ENCODE measurements around the gene CLMN. TPM values are rescaled to one million over a fixed set of nuclear protein-coding genes. Genes with fewer than 3 reads are reported as not detected.

The CLMN gene
- total RNA-seq, 1 experiment from 2014 or later = 4.5 TPM

- no peaks in the 10 kb centered on the region for H3K27me3 ChIP-seq (ENCODE audit: control insufficient read depth, insufficient read depth, low read length)
- DNase-seq = no peak
- H3K4me3 ChIP-seq (ENCODE audit: insufficient read depth, low read depth, low read length) = no peak overlapping the region
- no peaks in the 10 kb centered on the region for H3K36me3 ChIP-seq (replicated peaks; ENCODE audit: control insufficient read depth, insufficient read depth, low read length)
Measured at GRCh38 chr14:95295600-95296376, 23.9 kb downstream of the CLMN start.

- no peak for DNase-seq
- Histone ChIP-seq H3K36me3 (replicated peaks; ENCODE audit: control insufficient read depth, insufficient read depth, low read length) (no peaks in the 10 kb centered on the region), H3K4me3 (ENCODE audit: insufficient read depth, low read depth, low read length) (no peak overlapping the region), H3K27me3 (ENCODE audit: control insufficient read depth, insufficient read depth, low read length) (no peaks in the 10 kb centered on the region)
Measured at GRCh38 chr14:95294834-95295599, 24.7 kb downstream of the CLMN start.

GRCh38 chr14:95294320-95294719 is 25.4 kb downstream of the CLMN start:
- DNase-seq = no peak
- no peak overlapping the region for H3K4me3 ChIP-seq (ENCODE audit: insufficient read depth, low read depth, low read length)
- H3K36me3 ChIP-seq (replicated peaks; ENCODE audit: control insufficient read depth, insufficient read depth, low read length) = no peaks in the 10 kb centered on the region
- no peaks in the 10 kb centered on the region for H3K27me3 ChIP-seq (ENCODE audit: control insufficient read depth, insufficient read depth, low read length)

GRCh38 chr14:95293449-95293848 is 26.3 kb downstream of the CLMN start:
- Histone ChIP-seq H3K27me3 (ENCODE audit: control insufficient read depth, insufficient read depth, low read length) (no peaks in the 10 kb centered on the region), H3K4me3 (ENCODE audit: insufficient read depth, low read depth, low read length) (no peak overlapping the region), H3K36me3 (replicated peaks; ENCODE audit: control insufficient read depth, insufficient read depth, low read length) (no peaks in the 10 kb centered on the region)
- DNase-seq = peak; percentile 67

GRCh38 chr14:95292660-95293425 is 26.9 kb downstream of the CLMN start:
- Histone ChIP-seq H3K27me3 (ENCODE audit: control insufficient read depth, insufficient read depth, low read length) (no peaks in the 10 kb centered on the region), H3K36me3 (replicated peaks; ENCODE audit: control insufficient read depth, insufficient read depth, low read length) (no peaks in the 10 kb centered on the region), H3K4me3 (ENCODE audit: insufficient read depth, low read depth, low read length) (no peak overlapping the region)
- no peak for DNase-seq

- DNase-seq = no peak
- Histone ChIP-seq H3K27me3 (ENCODE audit: control insufficient read depth, insufficient read depth, low read length) (no peaks in the 10 kb centered on the region), H3K4me3 (ENCODE audit: insufficient read depth, low read depth, low read length) (no peak overlapping the region), H3K36me3 (replicated peaks; ENCODE audit: control insufficient read depth, insufficient read depth, low read length) (no peaks in the 10 kb centered on the region)
Measured at GRCh38 chr14:95291859-95292542, 27.7 kb downstream of the CLMN start.

GRCh38 chr14:95290871-95291431 is 28.8 kb downstream of the CLMN start:
- no peaks in the 10 kb centered on the region for H3K27me3 ChIP-seq (ENCODE audit: control insufficient read depth, insufficient read depth, low read length)
- H3K36me3 ChIP-seq (replicated peaks; ENCODE audit: control insufficient read depth, insufficient read depth, low read length) = no peaks in the 10 kb centered on the region
- peak; percentile 71 for DNase-seq
- H3K4me3 ChIP-seq (ENCODE audit: insufficient read depth, low read depth, low read length) = no peak overlapping the region

GRCh38 chr14:95290021-95290420 is 29.7 kb downstream of the CLMN start:
- DNase-seq = no peak
- H3K27me3 ChIP-seq (ENCODE audit: control insufficient read depth, insufficient read depth, low read length) = no peaks in the 10 kb centered on the region
- H3K4me3 ChIP-seq (ENCODE audit: insufficient read depth, low read depth, low read length) = no peak overlapping the region
- no peaks in the 10 kb centered on the region for H3K36me3 ChIP-seq (replicated peaks; ENCODE audit: control insufficient read depth, insufficient read depth, low read length)

- Histone ChIP-seq H3K27me3 (ENCODE audit: control insufficient read depth, insufficient read depth, low read length) (no peaks in the 10 kb centered on the region), H3K4me3 (ENCODE audit: insufficient read depth, low read depth, low read length) (no peak overlapping the region), H3K36me3 (replicated peaks; ENCODE audit: control insufficient read depth, insufficient read depth, low read length) (no peaks in the 10 kb centered on the region)
- no peak for DNase-seq
Measured at GRCh38 chr14:95289323-95290010, 30.2 kb downstream of the CLMN start.

- Histone ChIP-seq H3K36me3 (replicated peaks; ENCODE audit: control insufficient read depth, insufficient read depth, low read length) (no peaks in the 10 kb centered on the region), H3K4me3 (ENCODE audit: insufficient read depth, low read depth, low read length) (no peak overlapping the region), H3K27me3 (ENCODE audit: control insufficient read depth, insufficient read depth, low read length) (no peaks in the 10 kb centered on the region)
- no peak for DNase-seq
Measured at GRCh38 chr14:95288672-95289322, 30.9 kb downstream of the CLMN start.

- Histone ChIP-seq H3K4me3 (ENCODE audit: insufficient read depth, low read depth, low read length) (no peak overlapping the region), H3K27me3 (ENCODE audit: control insufficient read depth, insufficient read depth, low read length) (no peaks in the 10 kb centered on the region), H3K36me3 (replicated peaks; ENCODE audit: control insufficient read depth, insufficient read depth, low read length) (no peaks in the 10 kb centered on the region)
- DNase-seq = no peak
Measured at GRCh38 chr14:95287176-95287754, 32.4 kb downstream of the CLMN start.

GRCh38 chr14:95286645-95287044 is 33.1 kb downstream of the CLMN start:
- no peak for DNase-seq
- no peaks in the 10 kb centered on the region for H3K27me3 ChIP-seq (ENCODE audit: control insufficient read depth, insufficient read depth, low read length)
- H3K36me3 ChIP-seq (replicated peaks; ENCODE audit: control insufficient read depth, insufficient read depth, low read length) = no peaks in the 10 kb centered on the region
- no peak overlapping the region for H3K4me3 ChIP-seq (ENCODE audit: insufficient read depth, low read depth, low read length)

GRCh38 chr14:95285566-95285965 is 34.1 kb downstream of the CLMN start:
- Histone ChIP-seq H3K27me3 (ENCODE audit: control insufficient read depth, insufficient read depth, low read length) (no peaks in the 10 kb centered on the region), H3K4me3 (ENCODE audit: insufficient read depth, low read depth, low read length) (no peak overlapping the region), H3K36me3 (replicated peaks; ENCODE audit: control insufficient read depth, insufficient read depth, low read length) (no peaks in the 10 kb centered on the region)
- DNase-seq = no peak
